GM18502 (cell line): ENCODE measurements around the gene XRCC4.
A peak's percentile ranks its signal among the peaks of the same experiment; 100 is the strongest.
"Not testable (repeated sequence)": the region's sequence is repeated elsewhere in the genome, so short reads cannot be mapped to it uniquely, and the experiment has no call there.

ENCODE experiments used
- ATAC-seq: cut with Tn5 transposase; IDR thresholded peaks from one replicate; pipeline ENCODE4 v1.9.1; 2021; ENCODE audit warnings: mild to moderate bottlenecking; ENCODE audit not compliant: unreplicated experiment, poor library complexity

The XRCC4 gene

DNA sequence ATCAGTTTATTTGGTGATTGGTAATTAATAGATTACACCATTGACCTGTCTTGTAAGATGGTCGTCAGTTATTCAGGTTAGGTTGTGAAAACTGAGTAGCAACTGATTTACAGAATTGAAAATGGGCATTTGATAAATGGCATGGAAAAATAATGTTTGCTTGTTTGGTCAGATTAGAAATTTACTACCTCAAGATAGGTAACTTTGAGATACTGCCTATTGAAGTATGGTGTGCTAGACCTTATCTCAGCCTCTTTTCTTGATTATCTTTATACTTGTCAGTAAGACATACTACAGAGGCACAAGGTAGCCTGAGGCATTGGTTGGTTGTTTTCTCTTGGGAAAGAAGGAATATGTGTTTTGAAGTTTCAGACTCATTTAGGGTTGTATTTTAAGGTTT, 174.5 kb downstream of the XRCC4 start:
- no peak for ATAC-seq

DNA sequence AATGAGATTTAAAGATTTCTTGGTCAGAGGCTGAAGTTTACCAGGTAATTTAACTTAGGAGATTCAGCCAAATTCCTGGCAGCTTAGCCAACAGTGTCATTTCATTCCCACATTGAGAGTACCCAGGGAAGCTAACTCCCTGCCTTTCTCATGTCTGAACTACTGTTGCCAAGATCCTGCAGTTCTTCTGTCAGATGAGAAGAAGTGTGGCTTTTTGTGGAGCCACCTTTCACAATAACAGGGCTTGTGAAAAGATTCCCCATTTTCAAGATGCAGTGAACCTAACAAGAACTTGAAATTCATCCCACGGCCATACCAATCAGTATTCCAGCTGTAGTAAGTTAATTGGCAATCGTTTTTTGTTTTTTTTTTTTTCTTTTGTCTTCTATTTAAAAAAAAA, 176.4 kb downstream of the XRCC4 start:
- no peak for ATAC-seq

DNA sequence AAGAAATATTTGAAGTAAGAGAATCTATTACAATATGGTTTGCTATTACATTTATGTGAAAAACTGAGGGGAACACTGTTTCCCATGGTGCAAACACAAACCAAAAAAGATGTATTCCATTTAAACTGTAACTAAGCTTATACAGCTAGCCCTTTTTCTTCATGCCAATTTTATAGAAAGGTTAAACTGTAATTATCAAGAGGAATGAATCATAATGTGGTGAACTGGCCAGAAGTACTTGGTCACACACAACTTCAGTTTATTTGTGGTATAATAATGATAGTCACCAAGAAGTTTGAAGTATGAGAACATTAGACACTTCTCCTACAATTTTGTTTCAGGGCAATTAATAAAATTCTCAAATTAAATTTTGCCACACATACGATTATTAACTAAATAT, 177.9 kb downstream of the XRCC4 start:
- no peak for ATAC-seq

DNA sequence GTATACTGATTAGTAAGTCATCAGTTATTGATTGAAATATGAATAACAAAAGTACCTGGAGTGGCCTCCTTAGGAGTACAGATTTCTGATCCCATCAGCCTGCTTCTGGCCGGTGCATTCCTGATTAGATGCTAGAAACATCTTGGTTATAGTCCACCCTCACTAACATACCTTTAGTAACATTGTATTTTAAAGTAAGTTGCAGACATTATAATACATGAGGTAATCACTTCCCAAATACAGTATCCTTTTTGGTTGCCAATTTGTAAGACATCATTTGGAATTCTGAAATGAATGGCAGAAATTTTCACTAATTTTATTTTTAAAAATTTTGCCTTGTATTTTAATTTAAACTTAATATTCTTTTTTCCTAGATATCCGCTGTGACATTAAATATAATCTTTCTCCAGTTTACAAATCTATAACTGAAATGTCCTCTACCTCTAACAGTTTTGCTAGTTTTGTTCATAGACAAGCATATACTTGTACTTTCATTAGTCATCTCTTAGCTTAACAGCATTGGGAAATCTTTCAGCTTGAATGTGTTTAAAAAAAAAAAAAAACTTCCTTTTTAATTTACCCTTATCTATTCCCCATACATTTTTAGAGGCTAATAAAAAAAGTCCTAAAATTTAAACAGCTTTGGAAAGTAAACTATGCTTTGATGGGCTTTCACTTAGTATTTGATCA, 178.9 kb downstream of the XRCC4 start:
- ATAC-seq, result no peak

DNA sequence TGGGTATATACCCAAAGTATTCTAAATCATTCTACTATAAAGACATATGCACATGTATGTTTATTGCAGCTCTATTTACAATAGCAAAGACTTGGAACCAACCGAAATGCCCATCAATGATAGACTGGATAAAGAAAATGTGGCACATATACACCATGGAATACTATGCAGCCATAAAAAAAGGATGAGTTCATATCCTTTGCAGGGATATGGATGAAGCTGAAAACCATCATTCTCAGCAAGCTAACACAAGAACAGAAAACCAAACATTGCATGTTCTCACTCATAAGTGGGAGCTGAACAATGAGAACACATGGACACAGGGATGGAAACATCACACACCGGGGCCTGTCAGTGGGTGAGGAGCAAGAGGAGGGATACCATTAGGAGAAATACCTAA, 180.3 kb downstream of the XRCC4 start:
- ATAC-seq, result not testable (repeated sequence)

DNA sequence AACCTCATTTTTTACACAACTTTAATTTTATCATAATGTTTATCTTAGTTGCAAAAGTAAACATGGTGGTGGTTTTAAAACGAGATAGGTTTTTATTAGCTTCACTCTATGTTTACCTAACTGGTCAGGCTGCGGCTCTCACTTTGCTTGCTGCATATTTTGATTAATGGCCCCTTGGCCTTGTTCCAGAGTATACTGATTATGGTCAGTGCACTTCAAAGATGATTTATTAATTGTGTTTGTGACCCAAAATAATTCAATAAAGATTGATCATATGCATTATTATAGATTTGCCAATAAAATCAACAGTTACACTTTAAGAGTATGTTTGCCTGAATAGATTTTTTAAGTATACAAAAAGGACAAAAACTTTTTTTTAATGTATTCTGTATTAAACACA, 188.0 kb downstream of the XRCC4 start:
- no peak for ATAC-seq

DNA sequence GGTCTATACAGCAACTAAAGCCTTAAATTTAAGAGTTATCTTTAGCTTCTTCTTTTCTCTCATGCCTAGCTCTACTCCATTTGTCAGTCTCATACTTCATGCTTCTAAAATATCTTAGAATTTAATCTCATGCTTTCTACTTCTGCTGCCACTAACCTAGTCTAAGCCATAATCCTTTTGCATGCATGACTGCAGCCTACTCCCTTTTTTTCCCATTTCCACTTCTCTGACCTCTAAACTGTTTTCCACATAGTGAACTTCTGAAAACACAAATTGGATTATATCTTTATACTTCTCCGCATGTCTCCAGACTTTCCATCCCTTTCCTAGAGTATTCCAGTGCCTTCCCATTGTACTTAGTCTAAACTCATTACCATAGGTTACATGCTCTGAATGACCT, 193.0 kb downstream of the XRCC4 start:
- no peak for ATAC-seq

DNA sequence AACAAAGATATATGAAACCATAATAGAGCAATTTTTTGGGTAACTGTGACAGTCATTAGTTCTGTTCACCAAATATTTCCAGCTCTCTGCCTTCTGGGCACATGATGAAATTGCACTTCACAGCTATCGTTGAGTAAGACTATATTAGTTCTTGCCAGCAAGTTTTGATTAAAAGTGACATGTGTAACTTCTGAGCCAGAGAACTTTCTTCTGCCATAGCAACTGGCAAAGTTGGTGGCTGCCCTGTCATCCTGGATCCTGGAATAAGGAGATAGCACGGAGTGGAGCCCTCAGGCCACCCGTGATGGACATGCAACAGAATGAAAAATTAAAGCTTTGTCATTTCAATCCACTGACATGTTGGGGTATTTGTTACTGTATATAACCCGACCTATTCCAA, 199.8 kb downstream of the XRCC4 start:
- no peak for ATAC-seq

DNA sequence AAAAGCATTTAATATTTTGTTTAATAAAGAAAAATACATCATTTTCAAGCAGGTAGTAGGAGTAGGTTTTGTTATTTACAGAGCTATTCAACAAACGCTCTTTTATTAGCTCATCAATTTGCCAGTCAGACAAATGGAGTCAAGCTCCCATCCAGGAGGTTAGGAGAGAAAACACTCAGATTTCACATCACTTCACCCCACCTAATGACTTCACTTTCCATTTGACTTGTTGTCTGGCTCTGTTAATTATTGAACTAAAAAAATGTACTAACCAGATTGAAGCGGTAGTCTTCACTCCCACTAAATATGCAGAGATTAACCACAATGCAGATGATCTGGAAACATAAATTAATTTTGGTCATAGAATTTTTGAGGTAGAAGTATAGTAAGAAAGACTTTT, 200.6 kb downstream of the XRCC4 start:
- ATAC-seq, result no peak

DNA sequence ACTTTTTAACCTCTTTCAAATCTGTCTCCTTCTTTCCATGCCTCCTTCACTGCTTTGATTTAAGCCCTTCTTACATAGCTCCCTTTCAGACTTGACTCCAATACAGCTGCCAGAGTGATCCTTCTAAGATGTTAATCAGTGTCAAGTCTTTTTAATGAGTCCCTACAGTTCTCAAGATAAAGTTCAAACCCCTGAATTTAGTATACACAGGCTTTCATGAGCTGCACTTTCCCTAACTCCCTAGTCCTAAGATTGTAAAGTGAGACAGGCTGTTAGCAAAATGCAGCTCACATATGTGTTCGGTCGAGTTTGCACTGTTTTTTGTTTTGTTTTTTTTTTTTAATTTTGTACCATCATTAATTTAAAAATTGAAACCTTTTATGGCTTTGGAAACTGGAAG, 203.8 kb downstream of the XRCC4 start:
- ATAC-seq, result no peak

DNA sequence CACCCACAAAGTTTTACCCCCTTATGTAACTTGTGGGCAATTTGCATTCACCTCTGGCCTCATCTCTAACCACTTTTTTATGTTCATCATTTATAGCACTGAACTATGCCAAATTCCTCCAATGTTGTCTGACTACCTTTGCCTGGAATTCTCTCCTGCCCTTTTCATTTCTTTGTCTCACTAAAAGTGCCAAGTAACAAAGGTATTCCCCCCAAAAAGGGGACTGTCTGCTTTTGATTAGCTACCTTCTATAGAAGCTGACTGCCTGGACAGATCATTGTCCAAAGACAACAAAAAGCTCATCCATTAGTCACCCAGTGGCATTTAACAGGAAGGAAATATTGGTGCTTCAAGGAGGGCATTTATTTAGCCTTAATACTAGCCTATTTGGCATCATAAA, 204.3 kb downstream of the XRCC4 start:
- no peak for ATAC-seq

DNA sequence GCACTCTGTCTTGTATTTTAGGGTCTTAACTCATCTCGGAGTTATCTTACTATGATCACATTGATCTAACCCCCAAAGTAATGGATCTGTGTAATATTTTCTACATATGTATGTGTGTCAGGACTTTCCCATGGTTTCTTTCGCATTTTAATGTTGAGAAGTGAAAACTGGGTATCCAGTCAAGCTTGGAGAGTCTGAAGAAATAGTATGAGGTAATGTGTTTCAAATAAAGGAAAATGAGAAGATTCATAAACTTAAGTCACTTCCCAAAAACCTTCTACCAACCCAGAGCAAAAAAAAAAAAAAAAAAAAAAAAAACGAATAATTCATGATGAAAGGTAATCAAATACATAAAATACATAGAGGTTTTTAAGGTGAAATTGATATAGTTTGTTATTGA, 206.4 kb downstream of the XRCC4 start:
- no peak for ATAC-seq

DNA sequence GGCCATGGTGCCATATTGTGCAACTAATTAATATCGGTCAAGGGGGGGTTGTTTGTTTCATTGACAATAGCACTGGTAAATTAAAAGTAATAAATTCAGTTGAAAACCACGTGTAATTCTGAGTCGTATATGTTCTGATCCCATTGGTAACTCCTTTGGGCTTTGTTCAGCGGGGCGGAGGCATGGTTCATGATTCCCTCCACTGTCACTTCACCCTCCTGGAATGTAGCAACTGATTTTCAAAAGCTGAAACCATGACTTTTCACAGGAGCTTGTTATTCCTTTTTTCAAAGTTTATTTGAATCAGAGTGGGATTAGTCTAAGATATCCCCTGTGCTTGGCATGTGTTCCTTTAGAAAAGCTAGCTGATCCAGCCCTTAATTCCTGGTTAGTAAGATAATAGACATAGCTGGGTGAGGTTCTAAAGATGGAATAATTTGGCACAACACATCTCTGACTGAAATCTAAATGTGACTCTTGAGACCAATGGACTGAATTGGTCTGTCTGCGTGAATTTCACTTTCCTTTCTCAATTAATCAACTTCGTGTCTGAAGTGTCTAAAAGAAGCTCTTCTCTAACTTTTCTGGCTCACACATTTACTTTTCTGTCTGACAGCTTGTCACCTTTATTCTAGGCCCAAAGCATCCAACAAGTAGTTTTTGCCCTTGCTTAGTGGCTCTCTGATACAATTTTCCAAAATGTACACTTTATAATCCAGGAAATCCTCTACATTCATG, 208.5 kb downstream of the XRCC4 start:
- no peak for ATAC-seq

DNA sequence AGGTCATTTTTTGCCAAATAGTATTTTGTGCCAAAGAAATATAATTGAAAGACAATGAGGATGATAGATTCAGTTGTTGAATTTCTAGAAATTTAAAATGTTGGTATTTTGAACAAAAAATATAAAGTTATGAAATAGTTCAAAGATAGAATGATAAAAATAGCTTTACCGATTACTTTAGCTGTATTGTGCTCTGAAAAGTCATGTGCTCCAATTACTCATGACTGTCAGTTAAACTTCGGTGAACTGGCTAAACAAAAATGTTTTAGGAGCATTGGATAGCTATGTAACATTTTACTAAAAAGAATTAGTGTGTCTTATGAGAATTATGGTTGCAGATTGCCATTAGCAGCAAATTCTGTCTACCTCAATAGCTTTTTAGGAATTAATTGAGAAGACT, 216.9 kb downstream of the XRCC4 start:
- no peak for ATAC-seq

DNA sequence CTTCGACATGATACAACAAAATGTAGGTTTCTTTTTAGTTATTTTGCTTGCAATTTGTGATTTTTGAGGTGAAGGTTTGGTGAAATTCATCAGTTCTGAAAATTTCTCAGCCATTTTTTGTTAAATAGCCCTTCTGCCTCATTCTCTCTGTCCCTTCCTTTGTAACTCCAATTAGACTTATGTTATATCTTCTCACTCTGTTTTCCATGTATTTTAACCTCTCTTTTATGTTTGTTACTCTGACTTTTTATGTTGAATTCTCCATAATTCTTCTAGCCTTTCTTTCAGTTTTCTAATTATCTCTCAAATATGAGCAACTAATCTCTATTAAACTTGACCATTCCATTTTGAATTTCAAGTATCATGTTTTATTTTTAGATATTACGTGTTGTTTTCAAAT, 222.0 kb downstream of the XRCC4 start:
- ATAC-seq, result no peak

DNA sequence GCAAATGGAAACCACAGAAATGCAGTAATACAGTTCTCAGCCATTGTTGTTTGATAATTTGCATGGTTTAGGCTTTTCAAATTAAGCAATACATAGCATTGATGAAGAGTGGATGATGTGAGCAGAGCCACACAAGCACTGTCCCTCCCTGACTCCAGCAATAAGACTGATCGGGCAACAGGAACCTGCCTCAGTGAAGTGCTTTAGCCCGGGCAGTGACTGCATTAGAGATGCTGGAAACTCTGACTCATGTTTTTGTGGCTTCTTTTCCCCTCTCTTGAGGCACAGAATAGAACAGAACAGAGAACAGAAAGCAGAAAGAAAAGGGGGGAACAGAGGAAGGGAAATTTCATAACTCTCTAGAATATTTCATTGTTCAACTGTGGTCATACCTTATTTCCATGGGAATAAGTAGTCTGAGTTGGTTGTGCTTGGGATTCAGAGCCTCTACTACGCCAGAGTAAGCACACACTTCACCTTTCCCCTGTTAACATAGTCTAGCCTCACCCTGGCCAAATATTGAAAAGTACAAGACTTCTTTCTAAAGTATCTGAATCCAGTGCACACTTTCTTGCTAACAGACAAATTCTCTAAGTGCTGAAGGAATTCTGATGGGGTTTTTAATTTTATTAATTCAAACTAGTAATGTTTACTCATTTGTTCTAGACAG, 229.4 kb downstream of the XRCC4 start:
- peak; percentile 99 for ATAC-seq

DNA sequence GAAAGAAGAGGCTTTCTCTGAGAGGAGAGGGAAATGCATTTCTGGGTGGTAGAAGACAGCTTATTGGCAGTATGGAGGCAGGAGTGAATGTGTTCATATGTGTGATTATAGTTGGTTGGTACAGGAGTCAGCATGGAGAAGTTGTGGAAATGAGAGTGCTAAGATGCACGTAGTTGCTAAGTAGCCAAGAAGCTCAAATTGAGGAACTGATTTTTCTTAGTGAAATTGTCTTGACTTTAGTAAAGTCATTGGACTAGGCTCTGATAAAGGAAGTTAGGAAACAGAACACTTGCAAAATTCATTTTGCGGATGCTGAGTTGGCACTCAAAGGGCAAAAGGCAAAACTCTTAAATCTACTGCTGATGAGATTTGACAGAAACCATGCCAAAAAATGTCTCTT, 235.3 kb downstream of the XRCC4 start:
- ATAC-seq, result no peak

DNA sequence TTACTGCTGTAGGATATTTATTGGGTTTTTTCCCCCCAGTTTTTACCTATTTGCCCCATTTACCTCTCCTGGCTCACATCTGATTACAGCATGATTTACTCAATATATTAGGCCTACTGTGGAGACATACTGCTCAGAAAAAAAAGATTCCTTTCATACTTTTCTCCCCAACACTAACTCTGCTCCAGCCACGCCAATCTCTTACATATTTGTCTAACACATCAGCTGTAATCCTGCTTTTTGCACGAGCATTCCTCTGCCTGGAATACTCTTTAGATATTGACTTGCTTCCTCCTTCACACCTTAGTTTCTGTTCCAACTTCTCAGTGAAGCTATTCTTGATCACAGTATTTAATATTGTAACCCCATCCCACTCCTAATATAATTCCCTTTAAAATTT, 236.1 kb downstream of the XRCC4 start:
- ATAC-seq, result no peak

DNA sequence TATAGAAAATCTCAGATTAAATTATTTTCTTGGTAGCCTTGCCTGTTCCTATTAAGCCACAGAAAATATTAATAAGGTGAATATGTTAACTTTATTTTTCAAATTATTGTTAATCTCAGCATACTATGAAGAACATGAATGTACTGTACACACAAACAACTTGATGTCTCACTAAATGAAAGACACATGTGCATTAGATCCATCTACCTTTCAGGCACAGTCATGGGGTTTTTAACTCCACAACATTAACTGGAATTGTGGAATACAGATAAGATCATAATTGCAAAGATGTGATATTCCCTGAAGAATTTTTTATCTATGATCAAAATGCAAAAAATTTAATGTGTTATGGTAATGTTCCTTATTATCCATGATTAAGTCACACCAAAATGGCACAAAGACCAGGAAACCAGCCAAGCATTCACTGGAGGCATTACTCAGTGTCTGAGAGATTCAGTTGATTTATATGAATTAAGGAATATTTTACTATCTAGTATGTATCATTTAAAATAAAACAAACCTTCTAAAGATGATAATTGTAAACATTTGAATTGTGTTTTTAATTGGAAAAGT, 244.2 kb downstream of the XRCC4 start:
- ATAC-seq, result no peak

DNA sequence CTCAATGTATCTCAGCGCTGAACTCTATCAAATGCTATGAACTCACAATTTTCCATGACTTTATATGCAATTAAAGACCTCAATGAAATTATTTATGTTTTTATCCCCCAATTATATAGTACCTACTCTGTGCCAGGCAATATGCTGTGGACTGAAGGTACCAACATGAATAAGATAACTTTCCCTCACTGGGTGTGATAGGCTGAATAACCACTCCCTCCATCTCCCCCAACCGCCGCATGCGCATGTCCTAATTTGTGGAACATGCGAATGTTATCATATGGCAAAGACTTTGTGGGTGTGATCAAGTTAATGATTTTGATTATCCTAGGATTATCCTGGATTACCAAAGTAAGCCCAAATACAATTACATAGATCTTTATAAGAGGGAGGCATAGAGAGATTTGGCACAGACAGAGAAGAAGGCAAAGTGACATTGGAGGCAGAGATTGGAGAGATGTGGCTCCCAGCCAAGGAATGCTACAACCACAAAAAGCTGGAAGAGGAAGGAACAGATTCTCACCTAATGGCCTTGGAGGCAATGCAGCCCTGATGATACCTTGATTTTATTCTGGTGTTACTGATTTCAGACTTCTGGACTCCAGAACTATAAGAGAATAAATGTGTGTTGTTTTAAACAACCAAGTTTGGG, 245.1 kb downstream of the XRCC4 start:
- ATAC-seq, result no peak
